Central memory CD4-positive, alpha-beta T cell (primary cell): ENCODE measurements around the gene PPHLN1.
A peak's percentile ranks its signal among the peaks of the same experiment; 100 is the strongest.

Experiments
- DNase-seq: peaks from one replicate; pipeline ENCODE4 v3.0.0; 2022
- total RNA-seq, 3 experiments: gene quantifications; one replicate each; lab custom pipeline; 2026; lab: John Stamatoyannopoulos, UW

The PPHLN1 gene
- total RNA-seq, result 116 to 123 (median 119) reads per million in 3 experiments

DNA sequence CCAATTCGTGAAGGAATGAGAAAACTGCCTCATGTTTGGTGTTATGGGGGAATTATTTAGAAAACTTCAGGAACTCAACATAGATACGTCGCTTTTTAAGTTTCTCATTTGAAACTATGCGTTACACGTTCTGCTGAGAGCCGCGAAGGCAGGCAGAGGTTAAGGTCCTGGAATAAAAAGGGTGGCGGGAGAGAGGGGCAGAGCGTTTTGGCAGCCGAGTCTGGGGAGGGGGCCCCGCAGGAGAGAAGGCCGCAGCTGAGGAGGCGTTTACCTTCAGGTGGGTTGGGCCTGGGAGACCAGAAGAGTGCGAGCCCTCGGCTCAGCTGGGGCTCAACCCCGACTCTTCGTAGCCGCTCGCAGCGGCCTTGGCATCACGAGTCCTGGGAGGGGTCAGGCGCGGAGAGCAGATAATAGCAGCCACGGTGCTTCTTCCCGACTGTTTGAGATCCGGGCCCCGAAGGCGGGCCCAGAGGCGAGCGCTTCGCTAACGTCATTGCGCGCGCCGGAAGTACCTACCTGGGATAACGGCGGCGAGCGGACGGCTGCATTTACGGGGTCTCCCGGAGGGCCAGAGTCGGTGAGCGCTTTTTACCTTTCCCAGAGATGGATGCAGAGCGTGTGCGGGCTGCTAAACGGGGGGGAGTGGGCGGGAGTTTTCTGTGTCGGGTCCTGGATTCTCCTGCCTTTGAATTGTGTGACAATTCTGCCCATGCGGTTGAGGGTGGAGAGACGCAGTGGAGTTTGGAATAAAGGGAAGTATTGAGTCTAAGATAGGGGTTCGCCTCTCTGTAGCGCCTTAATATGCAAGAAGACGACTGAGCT, at the start of gene PPHLN1, which contains the start of gene ZCRB1:
TSS of gene PPHLN1 (plus strand) at position 515 of the 822 bp plus-strand sequence. CDS start 9,736 bp downstream, outside the sequence.
TSS of gene ZCRB1 (minus strand) at position 442 of the 822 bp plus-strand sequence. CDS start 1,992 bp downstream, outside the sequence.
- peak; percentile 72 for DNase-seq

DNA sequence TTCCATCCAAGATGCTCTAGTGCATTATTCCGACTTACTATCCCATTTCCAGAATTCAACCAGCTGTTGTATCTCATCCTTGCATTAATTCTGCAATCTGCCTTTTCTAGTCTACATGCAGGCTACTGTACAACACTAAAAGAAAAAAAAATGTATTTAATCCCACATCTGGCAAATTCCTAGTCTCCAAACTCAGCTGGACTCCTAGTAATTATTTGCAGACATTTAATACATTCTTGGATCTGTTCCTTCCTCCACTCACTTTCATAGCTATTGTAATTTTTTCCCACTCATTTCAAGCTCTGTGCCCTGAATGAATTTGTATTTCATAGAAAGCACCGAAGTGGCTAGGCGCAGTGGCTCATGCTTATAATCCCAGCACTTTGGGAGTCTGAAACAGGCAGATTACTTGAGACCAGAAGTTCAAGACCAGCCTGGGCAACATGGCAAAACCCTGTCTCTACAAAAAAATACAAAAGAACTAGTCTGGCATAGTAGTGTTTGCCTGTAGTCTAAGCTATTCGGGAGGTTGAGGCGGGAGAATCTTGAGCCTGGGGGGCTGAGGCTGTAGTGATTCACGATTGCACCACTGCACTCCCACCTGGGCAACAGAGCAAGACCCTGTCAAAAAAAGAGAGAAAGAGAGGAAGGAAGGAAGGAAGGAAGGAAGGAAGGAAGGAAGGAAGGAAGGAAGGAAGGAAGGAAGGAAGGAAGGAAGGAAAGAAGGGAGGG, 48.4 kb upstream of the PPHLN1 start:
- DNase-seq, result no peak

DNA sequence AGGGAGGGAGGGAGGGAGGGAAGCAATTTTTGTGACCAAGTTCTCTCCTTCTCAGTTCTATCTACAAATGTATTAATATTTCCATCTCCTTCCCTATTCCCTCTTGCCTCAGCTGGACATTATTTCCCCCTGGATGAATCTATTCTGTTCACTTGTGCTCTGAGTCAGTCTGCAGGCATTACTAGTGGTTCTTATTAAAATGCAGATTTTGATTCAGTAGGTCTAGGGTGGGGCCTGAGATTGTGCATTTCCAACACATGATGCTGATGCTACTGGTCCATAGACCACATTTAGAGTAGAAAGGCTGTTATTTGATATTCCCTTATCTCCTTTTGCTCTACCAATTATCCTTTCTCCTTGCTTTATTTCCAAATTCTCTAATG, 47.8 kb upstream of the PPHLN1 start:
- DNase-seq, result no peak

- no peak for DNase-seq
Measured at GRCh38 chr12:42281278-42281677, 44.7 kb upstream of the PPHLN1 start.

DNA sequence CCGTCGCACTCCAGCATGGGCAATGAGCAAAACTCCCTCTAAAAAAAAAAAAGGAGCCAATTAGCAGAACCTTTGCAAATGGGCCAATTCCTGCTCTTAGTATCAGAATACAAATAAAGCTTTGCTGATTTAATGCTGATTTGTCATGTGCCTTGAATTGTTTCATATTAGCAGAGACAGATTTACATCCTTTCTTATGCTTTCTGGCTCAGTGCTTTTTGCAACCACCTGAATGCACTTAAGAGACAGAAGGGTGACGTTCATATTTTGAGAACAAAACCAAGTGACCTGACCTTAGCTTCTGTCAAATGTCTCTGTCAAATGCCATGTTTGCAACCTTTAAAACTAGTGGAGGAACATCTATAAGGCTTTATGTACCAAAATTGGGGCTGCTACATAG, 44.1 kb upstream of the PPHLN1 start:
- no peak for DNase-seq

DNA sequence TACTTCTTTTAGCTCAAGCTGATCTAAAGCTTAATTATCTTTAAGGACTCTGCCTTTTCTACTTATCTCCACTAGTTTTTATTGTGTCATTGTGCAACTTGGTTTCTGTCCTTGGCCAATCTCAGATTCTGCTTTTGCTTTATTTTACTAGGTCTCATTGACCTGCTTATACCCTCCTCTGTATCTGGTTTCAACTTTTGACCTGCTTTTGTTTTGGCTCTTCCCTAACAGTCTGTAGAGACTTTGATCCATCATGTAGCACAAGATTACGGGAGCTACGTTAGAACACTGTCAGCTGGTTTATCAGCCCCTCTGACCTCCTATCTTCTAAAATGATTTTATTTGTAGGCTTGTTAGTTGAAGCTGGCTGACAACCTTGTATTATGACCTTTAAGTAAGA, 43.7 kb upstream of the PPHLN1 start:
- DNase-seq, result no peak

DNA sequence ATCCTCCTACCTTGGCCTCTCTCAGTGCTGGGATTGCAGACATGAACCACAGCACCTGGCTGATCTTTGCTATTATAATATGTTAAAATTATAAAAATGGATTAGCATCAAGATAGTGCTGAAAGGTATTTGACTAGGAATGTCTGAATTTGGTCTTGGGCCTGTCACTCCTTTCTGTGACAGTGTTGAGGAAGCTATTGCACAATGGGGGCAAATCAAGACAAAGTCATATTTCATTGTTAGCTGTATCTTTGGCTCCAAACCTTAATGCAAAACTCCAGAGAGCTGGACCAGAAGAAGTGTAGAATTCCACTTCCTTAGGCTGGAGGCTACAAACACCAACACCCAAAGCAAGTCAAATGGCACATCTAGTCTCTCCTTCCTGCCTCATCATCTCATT, 42.2 kb upstream of the PPHLN1 start:
- no peak for DNase-seq

DNA sequence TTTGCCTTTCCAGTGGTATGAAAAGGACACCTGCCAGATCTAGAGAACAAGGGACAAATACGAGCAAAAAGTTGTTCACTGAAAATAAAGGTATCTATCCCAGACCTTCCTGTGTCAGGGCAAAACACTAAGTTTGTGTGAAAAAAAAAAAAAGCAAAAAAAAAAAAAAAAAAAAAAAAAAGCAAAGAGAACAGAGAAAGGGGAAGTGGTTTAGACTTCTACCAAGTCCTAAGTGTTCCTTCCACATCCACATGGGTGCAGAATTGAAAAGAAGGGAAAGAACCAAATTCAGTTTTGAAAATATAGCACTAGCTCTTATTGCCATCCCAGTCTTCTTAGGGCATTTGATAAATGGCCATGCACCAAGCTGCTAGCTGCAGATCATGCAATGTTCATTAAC, 41.8 kb upstream of the PPHLN1 start:
- DNase-seq, result no peak

GRCh38 chr12:42284876-42285275, 41.1 kb upstream of the PPHLN1 start:
- no peak for DNase-seq

DNA sequence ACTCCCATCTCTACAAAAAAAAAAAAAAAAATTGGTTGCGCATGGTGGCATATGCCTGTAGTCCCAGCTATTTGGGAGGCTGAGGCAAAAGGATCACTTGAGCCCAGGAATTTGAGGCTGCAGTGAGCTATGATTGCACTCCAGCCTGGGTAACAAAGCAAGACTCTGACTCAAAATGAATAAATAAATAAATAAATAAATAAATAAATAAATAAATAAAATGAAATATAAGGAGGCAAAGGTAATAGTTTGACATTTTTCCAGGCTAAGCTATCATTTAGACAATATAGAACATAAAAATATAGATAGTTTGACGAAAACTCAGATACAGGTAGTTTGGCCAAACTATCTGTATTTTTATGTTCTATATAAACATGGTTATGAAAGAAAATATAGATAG, 40.5 kb upstream of the PPHLN1 start:
- DNase-seq, result no peak

DNA sequence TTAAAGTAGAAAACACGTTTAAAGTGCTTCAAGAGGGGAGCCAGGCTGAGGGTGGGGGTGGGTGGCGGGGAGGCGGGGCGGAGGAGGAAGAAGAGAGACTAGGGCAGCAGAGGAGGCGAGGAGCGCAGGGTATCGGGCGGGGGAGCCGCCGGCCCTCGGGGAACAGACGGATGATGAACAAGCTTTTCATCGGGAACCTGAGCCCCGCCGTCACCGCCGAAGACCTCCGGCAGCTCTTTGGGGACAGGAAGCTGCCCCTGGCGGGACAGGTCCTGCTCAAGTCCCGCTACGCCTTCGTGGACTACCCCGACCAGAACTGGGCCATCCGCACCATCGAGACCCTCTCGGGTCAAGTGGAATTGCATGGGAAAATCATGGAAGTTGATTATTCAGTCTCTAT, 39.2 kb upstream of the PPHLN1 start:
- DNase-seq, result no peak

- no peak for DNase-seq
Measured at GRCh38 chr12:42288544-42288943, 37.4 kb upstream of the PPHLN1 start.

GRCh38 chr12:42291680-42292079, 34.3 kb upstream of the PPHLN1 start:
- no peak for DNase-seq

DNA sequence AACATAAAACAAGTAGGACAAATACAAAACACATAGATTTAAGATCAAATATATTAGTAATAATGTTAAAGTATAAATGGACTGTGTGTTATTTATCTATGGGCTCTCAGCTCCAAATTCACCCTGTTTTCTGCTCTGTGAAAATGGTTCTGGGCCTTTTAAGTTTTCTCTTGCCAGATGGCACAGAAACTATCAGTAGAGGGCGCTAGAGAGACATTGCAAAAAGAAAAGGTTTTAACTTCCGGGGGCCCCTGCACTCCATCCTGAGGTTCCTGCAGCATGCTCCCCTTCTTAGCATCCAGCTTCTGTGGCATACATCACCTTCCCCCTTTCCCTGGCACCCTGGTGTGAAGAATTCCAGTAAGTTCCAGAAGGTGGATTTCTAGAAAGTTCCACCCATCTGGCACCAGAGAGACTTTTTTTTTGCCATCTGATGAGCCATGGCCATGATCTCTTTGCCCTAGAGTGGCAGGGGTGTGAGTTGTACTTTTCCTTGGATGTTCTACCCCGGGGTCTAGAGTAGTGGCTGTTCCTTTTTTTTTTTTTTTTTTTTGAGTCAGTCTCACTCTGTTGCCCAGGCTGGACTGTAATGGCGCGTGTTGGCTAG, 29.4 kb upstream of the PPHLN1 start:
- DNase-seq, result no peak

DNA sequence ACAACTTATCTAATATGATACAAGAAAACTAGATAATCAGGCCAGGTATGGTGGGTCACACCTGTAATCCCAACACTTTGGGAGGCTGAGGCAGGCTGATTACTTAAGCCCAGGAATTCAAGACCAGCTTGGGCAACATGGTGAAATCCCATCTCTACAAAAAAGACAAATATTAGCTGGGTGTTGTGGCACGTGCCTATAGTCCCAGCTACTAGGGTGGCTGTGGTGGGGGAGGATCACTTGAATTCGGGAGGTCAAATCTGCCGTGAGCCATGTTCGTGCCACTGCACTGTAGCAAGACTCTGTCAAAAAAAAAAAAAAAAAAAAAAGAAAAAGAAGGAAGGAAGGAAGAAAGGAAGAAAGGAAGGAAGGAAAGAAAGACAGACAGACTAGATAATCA, 27.1 kb upstream of the PPHLN1 start:
- no peak for DNase-seq

DNA sequence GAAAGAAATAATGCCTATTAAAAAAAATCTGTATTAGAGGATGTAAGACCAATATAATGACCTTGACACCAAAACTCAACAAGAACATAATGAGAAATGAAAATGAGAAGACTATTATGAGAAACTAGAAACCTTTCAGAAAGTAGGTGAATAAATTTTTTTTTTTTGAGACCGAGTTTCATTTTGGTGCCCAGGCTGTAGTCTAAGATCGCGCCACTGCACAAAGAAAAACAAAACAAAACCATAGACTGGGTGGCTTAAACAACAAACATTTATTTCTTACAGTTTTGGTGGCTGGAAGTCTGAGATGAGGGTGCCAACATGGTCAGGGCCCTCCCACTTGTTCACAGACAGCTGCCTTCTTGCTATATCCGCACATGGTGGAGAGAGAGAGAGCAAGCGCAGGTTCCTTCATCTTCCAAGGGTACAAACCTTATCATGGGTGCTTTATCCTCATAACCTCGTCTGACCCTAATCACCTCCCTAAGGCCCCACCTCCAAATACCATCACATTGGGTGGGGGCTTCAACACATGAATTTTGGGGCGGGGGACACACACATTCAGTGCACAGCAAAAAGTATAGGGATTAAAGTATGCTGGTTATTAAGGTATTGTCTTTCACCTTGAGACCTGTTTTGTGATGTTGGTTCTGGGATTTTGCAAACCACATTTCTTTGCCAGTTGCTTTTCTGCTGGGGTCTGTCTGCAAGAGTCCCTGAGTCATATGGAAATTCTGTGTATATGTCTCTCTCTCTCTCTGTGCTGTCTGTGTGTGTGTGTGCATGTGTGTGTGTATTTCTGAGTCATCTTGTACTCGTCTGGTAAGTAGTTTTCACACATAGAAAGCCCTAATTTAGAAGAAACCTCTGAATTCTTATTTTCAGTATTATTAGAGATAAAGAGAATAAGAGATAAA, 26.3 kb upstream of the PPHLN1 start:
- no peak for DNase-seq

- DNase-seq, result no peak
Measured at GRCh38 chr12:42306297-42306696, 19.7 kb upstream of the PPHLN1 start.

GRCh38 chr12:42308390-42308789, 17.6 kb upstream of the PPHLN1 start:
- DNase-seq, result no peak

DNA sequence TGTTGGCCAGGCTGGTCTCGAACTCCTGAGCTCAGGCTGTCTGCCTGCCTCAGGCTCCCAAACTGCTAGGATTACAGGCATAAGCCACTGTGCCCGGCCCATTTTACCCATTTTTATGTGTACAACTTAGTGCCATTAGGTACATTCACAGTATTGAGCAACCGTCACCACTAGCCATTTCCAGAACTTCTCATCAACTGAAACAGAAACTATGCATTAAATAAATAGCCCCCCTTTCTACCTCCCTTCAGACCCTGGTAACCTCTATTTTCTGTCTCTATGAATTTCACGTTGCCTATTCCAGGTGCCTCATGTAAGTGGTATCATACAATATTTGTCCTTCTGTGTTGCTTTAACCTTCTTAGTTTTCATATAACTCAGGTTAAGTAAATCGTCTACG, 16.0 kb upstream of the PPHLN1 start:
- no peak for DNase-seq

- DNase-seq, result no peak
Measured at GRCh38 chr12:42315108-42315507, 10.9 kb upstream of the PPHLN1 start.

DNA sequence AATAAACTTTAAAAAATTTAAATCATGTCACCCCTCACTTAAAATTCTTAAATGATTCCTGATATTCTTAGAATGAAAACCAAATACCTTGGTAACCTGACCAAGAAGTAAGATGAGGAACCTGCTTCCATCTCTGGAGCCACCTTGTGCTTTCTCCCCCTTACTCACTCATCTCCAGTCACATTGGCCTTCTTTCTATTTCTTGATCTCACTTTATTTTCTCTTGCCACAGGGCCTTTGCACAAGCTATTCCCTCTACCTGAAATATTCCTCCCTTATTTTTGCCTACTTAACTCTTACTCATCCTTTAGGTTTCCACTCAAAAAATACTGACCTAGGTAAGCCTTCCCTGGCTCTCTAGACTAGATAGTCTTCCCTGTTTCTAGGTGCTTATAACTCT, 5.2 kb upstream of the PPHLN1 start:
- no peak for DNase-seq

GRCh38 chr12:42322567-42322966, 3.4 kb upstream of the PPHLN1 start:
- no peak for DNase-seq

DNA sequence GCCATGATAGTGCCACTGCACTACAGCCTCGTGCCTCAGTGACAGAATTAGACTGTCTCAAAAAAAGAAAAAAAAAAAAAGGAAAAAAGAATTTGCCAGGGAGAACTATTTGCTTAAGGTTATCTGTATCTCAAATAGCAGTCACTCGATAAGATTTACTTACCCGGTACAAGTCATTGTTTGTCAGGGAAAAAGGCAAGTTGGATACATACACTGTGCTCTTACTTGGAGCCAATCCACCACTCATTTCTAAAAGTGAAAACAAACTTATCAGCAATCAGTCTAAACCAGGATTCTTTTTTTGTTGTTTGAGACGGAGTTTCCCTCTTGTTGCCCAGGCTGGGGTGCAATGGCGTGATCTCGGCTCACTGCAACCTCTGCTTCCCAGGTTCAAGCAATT, 2.1 kb upstream of the PPHLN1 start:
- DNase-seq, result no peak
